Measurements from ENCODE around the gene OR6T1. TPM values are rescaled to one million over a fixed set of nuclear protein-coding genes. Genes with fewer than 3 reads are reported as not detected.

OR6T1 gene, protein sequence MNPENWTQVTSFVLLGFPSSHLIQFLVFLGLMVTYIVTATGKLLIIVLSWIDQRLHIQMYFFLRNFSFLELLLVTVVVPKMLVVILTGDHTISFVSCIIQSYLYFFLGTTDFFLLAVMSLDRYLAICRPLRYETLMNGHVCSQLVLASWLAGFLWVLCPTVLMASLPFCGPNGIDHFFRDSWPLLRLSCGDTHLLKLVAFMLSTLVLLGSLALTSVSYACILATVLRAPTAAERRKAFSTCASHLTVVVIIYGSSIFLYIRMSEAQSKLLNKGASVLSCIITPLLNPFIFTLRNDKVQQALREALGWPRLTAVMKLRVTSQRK
- not detected for total RNA-seq (ENCODE audit: unreplicated experiment)
- long read RNA-seq, result 0 reads

DNA sequence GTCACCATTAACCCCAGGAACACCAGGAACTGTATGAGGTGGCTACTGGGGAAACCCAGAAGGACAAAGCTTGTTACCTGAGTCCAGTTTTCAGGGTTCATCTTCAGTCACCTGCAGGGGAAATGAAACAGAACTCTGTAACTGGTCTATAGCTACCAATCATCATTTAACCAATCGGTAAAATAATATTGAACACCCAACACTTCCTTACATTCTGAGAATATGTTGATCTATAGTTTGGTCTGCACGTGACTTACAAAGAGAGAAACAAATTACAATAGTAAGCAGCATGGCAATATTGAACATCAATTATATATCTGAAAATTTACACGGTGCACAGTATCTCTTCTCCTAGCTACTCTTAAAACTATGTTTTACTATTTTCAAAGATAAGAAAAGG is at the start of gene OR6T1:
Gene OR6T1, minus strand, starts transcription at position 101 of the 400 bp plus-strand sequence. Its CDS starts 0 bp downstream, at position 101.
- H3K4me3 Mint-ChIP-seq (ENCODE audit: unreplicated experiment), result no peak within 1 kb of the TSS
- H3K4me1 Mint-ChIP-seq (ENCODE audit: low read depth, unreplicated experiment), result no peaks in the 10 kb centered on the region
- DNase-seq, result no peak
- TF ChIP-seq, protein P1, sequence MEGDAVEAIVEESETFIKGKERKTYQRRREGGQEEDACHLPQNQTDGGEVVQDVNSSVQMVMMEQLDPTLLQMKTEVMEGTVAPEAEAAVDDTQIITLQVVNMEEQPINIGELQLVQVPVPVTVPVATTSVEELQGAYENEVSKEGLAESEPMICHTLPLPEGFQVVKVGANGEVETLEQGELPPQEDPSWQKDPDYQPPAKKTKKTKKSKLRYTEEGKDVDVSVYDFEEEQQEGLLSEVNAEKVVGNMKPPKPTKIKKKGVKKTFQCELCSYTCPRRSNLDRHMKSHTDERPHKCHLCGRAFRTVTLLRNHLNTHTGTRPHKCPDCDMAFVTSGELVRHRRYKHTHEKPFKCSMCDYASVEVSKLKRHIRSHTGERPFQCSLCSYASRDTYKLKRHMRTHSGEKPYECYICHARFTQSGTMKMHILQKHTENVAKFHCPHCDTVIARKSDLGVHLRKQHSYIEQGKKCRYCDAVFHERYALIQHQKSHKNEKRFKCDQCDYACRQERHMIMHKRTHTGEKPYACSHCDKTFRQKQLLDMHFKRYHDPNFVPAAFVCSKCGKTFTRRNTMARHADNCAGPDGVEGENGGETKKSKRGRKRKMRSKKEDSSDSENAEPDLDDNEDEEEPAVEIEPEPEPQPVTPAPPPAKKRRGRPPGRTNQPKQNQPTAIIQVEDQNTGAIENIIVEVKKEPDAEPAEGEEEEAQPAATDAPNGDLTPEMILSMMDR (IDR thresholded peaks at IDR 0.05; ENCODE audit: partially characterized antibody, unreplicated experiment), result no peak
- H3K9me3 Mint-ChIP-seq (ENCODE audit: unreplicated experiment), result no peaks in the 10 kb centered on the region
- H3K27ac Mint-ChIP-seq (ENCODE audit: unreplicated experiment), result no peak within 1 kb of the TSS
- H3K36me3 Mint-ChIP-seq (ENCODE audit: unreplicated experiment), result no peaks in the 10 kb centered on the region
- peaks cover 2% of the 10 kb centered on the region for H3K27me3 Mint-ChIP-seq (ENCODE audit: unreplicated experiment)

DNA sequence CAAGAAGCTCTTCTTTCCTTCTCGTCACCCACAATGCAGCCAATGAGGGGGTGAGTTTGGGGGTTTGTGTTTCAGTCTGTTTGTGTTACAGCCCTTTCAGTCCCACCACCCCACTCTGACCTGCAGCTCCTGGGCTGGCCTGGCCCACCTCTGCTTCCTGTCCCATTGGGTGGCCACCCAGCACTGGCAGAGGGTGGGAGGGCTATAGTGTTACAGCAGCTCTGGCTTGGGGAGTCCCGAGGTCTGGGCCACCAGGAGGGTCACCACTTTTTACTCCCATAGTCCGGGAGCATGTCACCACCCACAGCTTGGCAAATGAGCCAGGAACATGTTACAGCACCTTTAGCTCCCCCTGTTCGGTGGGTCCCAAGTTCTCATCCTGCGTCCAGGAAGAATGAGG is 35.7 kb upstream of the OR6T1 start:
- peaks cover 12% of the 10 kb centered on the region for H3K36me3 Mint-ChIP-seq (ENCODE audit: unreplicated experiment)
- peaks cover 2% of the 10 kb centered on the region for H3K9me3 Mint-ChIP-seq (ENCODE audit: unreplicated experiment)
- H3K4me1 Mint-ChIP-seq (ENCODE audit: low read depth, unreplicated experiment), result no peaks in the 10 kb centered on the region
- no peak overlapping the region for H3K4me3 Mint-ChIP-seq (ENCODE audit: unreplicated experiment)
- TF ChIP-seq, protein P1 (IDR thresholded peaks at IDR 0.05; ENCODE audit: partially characterized antibody, unreplicated experiment), result no peak
- no peak for DNase-seq
- no peak overlapping the region for H3K27ac Mint-ChIP-seq (ENCODE audit: unreplicated experiment)
- H3K27me3 Mint-ChIP-seq (ENCODE audit: unreplicated experiment), result no peaks in the 10 kb centered on the region

DNA sequence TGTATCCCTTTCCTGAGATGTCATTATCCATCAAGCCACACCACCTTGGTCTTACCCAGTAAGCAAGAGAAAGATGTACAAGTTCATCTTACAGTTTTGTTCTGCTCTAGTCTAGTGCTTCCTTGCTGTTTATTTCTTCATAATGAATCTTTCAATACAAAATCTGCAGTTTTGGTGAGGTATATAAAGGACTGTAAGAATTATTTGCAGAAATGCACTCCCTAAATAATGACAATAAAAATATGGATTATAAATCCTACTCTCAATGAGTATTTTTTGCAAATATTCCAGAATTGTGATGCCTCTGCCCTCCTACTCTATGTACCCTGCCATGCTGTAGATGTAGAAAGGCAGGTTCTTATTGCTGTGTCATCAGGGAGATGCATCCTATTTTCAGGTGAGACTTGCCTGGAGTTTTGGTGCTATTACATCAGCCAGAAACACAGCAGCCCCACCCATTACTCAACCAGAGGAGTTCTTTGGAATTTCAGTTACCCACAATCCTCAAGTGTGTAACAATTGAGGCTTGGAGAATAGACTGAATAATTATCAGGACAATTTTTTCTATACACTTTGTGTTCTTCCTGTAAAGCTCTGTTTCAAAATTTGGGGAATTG is 34.2 kb upstream of the OR6T1 start, which contains the start of gene OR10S1:
Gene OR10S1, minus strand, starts transcription at position 51 of the 617 bp plus-strand sequence. CDS start 117 bp downstream, outside the sequence.
- DNase-seq, result no peak
- Mint-ChIP-seq H3K4me3 (ENCODE audit: unreplicated experiment) (no peak within 1 kb of the TSS), H3K36me3 (ENCODE audit: unreplicated experiment) (peaks cover 10% of the 10 kb centered on the region), H3K27me3 (ENCODE audit: unreplicated experiment) (no peaks in the 10 kb centered on the region), H3K9me3 (ENCODE audit: unreplicated experiment) (peaks cover under 1% of the 10 kb centered on the region), H3K27ac (ENCODE audit: unreplicated experiment) (no peak within 1 kb of the TSS), H3K4me1 (ENCODE audit: low read depth, unreplicated experiment) (no peaks in the 10 kb centered on the region)
- TF ChIP-seq, protein P1 (IDR thresholded peaks at IDR 0.05; ENCODE audit: partially characterized antibody, unreplicated experiment), result no peak

DNA sequence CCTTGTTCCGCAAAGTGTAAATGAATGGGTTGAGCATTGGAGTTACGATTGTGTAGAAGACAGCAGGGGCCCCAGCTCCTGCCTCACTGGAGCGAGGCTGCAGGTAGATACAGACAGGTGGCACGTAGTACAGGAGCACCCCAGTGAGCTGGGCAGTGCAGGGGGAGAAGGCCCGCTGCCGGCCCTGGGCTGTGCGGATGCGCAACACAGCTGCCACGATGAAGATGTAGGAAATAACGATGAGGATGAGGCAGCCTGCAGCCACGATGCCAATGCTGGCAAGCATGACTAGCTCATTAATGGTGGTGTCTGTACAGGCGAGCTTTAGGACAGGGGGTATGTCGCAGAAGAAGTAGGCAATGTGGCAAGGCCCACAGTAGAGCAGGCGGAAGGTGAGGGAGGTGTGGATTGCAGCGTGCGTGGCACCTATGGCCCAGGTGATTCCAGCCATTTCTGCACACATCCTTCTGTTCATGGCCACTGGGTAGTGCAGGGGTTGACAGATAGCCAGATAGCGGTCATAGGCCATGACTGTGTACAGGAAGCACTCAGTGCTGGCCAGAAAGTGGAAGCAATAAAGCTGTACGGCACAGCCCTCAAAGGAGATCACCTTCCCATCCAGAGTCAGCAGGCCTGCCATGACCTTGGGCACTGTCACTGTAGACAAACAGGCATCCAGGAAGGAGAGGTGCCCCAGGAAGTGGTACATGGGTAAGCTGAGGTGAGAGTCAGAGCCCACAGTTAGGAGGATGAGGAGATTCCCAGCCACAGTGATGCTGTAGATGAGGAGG is 33.3 kb upstream of the OR6T1 start:
- H3K27ac Mint-ChIP-seq (ENCODE audit: unreplicated experiment), result no peak overlapping the region
- no peaks in the 10 kb centered on the region for H3K9me3 Mint-ChIP-seq (ENCODE audit: unreplicated experiment)
- H3K4me1 Mint-ChIP-seq (ENCODE audit: low read depth, unreplicated experiment), result no peaks in the 10 kb centered on the region
- H3K4me3 Mint-ChIP-seq (ENCODE audit: unreplicated experiment), result no peak overlapping the region
- TF ChIP-seq, protein P1 (IDR thresholded peaks at IDR 0.05; ENCODE audit: partially characterized antibody, unreplicated experiment), result no peak
- peaks cover under 1% of the 10 kb centered on the region for H3K36me3 Mint-ChIP-seq (ENCODE audit: unreplicated experiment)
- H3K27me3 Mint-ChIP-seq (ENCODE audit: unreplicated experiment), result no peaks in the 10 kb centered on the region
- DNase-seq, result no peak
